Brain microvascular endothelial cell (primary cell): Measurements from ENCODE around the gene TMEM238.

ENCODE experiments used
- DNase-seq: peaks from one replicate; pipeline ENCODE4 v3.0.0-alpha.2; 2020
- H3K27ac ChIP-seq: fragments of 250-450 bp; sonication (Bioruptor Pico); 2 replicates; pipeline ENCODE4 v1.5.1; 2020; ENCODE audit warnings: mild to moderate bottlenecking, moderate library complexity
- H3K27me3 ChIP-seq: fragments of 250-450 bp; sonication (Bioruptor Pico); replicated peaks from 2 replicates; pipeline ENCODE4 v1.5.1; 2020; ENCODE audit warnings: mild to moderate bottlenecking
- H3K36me3 ChIP-seq: fragments of 250-450 bp; sonication (Bioruptor Pico); replicated peaks from 2 replicates; pipeline ENCODE4 v1.5.1; 2020; ENCODE audit warnings: mild to moderate bottlenecking
- H3K4me3 ChIP-seq: 2 replicates; pipeline ENCODE4 v1.5.1; 2011; ENCODE audit warnings: low read depth, mild to moderate bottlenecking, control low read depth, low read length, moderate library complexity
- CTCF ChIP-seq: IDR thresholded peaks from 2 replicates; pipeline ENCODE4 v1.5.1; 2011; ENCODE audit warnings: low read depth, mild to moderate bottlenecking, moderate library complexity, low read length, control low read depth, inconsistent platforms; ENCODE audit errors: missing control alignments
- in situ Hi-C: cut with HindIII; loops from 2 replicates; pipeline ENCODE4 v1.10.0; 2017; ENCODE audit warnings: low sequenced_read_pairs, low pct_ligation_motif_present

TMEM238 gene

GRCh38 chr19:55341595-55342531 lies 42.2 kb downstream of the TMEM238 start:
- no peak overlapping the region for H3K27ac ChIP-seq
- no peak for TF ChIP-seq CTCF
- no peak for DNase-seq
- in situ Hi-C loops, result no loop called here
- H3K4me3 ChIP-seq, result no peak overlapping the region
- H3K36me3 ChIP-seq, result no peaks in the 10 kb centered on the region
- no peaks in the 10 kb centered on the region for H3K27me3 ChIP-seq

GRCh38 chr19:55341171-55341588 lies 42.9 kb downstream of the TMEM238 start:
- Histone ChIP-seq H3K27me3 (no peaks in the 10 kb centered on the region), H3K4me3 (peak overlapping the region; percentile 69), H3K36me3 (no peaks in the 10 kb centered on the region), H3K27ac (no peak overlapping the region)
- DNase-seq, result peak; percentile 19
- in situ Hi-C loops, result no loop called here
- TF ChIP-seq CTCF, result no peak

GRCh38 chr19:55340784-55341147 lies 43.3 kb downstream of the TMEM238 start:
- Histone ChIP-seq H3K27me3 (no peaks in the 10 kb centered on the region), H3K4me3 (peak overlapping the region; percentile 69), H3K27ac (no peak overlapping the region), H3K36me3 (no peaks in the 10 kb centered on the region)
- TF ChIP-seq CTCF, result peak; percentile 48
- DNase-seq, result no peak
- in situ Hi-C loops, result no loop called here

- H3K27ac ChIP-seq, result peak overlapping the region; percentile 44
- TF ChIP-seq CTCF, result no peak
- in situ Hi-C loops, result no loop called here
- no peaks in the 10 kb centered on the region for H3K36me3 ChIP-seq
- DNase-seq, result no peak
- H3K4me3 ChIP-seq, result peak overlapping the region; percentile 69
- no peaks in the 10 kb centered on the region for H3K27me3 ChIP-seq
Observed at GRCh38 chr19:55339889-55340783, 44.0 kb downstream of the TMEM238 start.

GRCh38 chr19:55339105-55339888 lies 44.8 kb downstream of the TMEM238 start, which contains the start of gene KMT5C:
TSS of gene KMT5C (plus strand) at chr19:55339876. CDS start at chr19:55341937, 2,061 bp downstream.
- peak within 1 kb of the TSS; percentile 93 for H3K27ac ChIP-seq
- in situ Hi-C loops, result no loop called here
- peak; percentile 100 for DNase-seq
- peak; percentile 50 for TF ChIP-seq CTCF
- H3K4me3 ChIP-seq, result peak within 1 kb of the TSS; percentile 69
- H3K36me3 ChIP-seq, result no peaks in the 10 kb centered on the region
- H3K27me3 ChIP-seq, result no peaks in the 10 kb centered on the region
